SW480 (cell line): ENCODE results near the gene COL4A4.
"Not testable (repeated sequence)": the region's sequence is repeated elsewhere in the genome, so short reads cannot be mapped to it uniquely, and the experiment has no call there.

Experiments used
- DNase-seq: peaks from one replicate; pipeline ENCODE4 v3.0.0-alpha.2; 2016; ENCODE audit warnings: low spot score

The COL4A4 gene

DNA sequence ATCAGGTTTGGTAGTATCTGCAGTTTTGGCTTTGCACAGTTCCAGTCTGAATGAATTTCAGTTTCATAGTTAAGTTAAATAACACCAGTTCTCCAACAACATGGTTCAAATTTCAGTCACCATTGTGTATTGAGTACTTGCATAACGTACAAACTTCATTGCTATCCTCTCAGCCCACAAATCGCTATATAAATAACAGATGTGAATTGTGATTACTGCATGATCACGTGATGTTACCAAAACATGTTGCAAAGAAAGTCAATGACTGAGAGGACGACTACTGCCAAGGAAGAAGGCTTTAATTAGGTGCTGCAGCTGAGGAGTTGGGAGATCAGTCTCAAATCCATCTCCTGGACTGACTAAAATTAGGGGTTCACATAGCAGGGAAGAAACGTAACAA, 48.2 kb downstream of the COL4A4 start:
- DNase-seq: no peak

- peak; percentile 52 for DNase-seq
Measured at GRCh38 chr2:227106845-227107759, 56.9 kb downstream of the COL4A4 start.

GRCh38 chr2:227103583-227103982, 60.4 kb downstream of the COL4A4 start:
- DNase-seq: no peak

DNA sequence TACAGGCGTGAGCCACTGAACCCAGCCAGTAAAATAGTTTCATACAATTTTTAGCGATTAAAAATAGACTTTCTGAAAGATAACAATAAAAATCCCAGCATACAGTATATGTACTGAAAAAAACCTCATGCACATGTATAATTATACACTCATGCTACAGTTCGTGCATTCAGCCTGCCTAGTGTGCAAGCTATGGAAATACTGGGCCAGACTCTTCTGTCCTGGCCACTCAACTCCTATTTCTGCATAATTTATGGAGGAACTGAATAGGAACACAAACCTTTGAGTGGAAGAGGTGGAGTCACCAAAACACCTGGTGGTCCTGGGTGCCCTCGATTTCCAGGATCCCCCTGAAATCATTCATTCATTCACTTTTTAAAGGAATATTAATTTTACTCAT, 64.7 kb downstream of the COL4A4 start:
- no peak for DNase-seq

- DNase-seq: no peak
Measured at GRCh38 chr2:227098162-227098515, 65.9 kb downstream of the COL4A4 start.

GRCh38 chr2:227097495-227098161, 66.4 kb downstream of the COL4A4 start:
- DNase-seq: no peak

GRCh38 chr2:227095346-227095745, 68.7 kb downstream of the COL4A4 start:
- DNase-seq: no peak

- DNase-seq: no peak
Measured at GRCh38 chr2:227082286-227082685, 81.7 kb downstream of the COL4A4 start.

DNA sequence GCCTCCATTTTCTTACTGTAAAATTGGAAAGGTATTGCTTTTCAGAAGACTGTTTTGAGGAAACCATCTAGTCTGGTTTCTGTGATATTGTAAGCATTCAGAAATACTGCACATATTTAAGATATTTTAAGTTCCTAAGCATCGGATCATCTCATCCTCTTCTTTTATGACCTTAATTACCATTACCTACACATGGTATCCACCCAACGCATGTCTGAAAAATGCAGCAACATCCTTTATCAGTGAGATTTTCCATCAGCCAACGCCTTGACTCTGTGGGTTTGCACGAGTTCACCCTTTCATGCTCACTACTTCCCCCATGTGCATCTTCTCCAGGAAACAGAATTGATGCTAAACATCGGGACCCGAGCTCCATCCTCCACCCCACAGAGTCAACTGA, 84.3 kb downstream of the COL4A4 start:
- DNase-seq: no peak

- DNase-seq: not testable (repeated sequence)
Measured at GRCh38 chr2:227065065-227065464, 98.9 kb downstream of the COL4A4 start.

DNA sequence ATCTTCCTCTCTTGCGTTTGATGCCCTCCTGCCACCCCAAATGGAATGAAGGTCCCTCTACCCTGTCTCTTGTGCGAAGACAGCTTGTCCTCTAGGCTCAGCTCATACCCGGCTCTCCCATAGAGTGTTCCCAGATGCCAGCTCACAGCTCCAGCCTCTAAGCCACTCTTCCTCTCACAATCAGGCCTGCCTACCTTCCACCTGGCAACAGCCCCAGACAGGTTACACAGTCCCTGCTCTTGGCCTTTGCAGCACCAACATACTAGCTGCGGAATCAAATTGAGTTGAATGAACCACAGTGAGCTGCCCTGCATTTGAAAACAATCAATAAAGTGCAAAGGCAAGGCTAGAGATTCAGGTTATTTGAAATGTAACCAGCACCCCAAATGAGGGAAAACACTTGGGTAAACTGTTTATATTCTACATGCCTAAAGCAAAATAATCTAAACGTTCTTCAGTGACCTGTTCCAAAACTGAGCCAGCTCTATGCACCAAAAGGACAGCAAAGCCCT, 105.1 kb downstream of the COL4A4 start:
- no peak for DNase-seq

DNA sequence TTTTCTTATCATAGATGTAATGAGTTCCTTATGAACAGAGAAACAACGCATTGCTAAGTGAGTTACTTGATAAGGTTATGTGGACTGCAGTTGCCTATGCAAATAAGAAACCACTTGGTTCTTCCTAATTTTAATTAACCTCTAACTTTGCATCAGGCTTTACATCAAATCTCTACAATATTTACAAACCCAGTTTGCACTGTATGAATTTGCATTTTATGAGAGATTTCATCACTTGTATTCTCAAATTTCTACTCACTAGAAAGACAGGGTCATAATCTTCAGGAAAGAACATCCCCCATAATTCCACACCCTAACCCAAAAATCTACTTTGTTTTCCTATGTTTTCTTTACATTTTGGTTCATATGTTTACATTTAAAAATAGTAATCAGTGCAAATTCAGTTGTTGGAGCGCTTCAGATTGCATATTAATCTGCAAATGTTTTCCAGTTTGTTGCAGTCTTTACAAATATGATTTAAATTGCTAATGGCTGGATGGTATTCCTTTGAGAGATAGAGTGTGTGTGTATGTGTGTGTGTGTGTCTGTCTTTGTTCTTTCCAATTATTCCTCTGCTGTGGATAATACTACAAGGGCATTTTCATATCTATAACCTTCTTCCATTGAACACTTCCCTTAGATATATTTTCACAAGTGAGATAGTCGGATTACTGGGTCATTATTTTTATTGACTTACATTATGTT, 106.1 kb downstream of the COL4A4 start:
- no peak for DNase-seq

GRCh38 chr2:227057060-227057459, 106.9 kb downstream of the COL4A4 start:
- no peak for DNase-seq

- DNase-seq: no peak
Measured at GRCh38 chr2:227054006-227054405, 110.0 kb downstream of the COL4A4 start.

DNA sequence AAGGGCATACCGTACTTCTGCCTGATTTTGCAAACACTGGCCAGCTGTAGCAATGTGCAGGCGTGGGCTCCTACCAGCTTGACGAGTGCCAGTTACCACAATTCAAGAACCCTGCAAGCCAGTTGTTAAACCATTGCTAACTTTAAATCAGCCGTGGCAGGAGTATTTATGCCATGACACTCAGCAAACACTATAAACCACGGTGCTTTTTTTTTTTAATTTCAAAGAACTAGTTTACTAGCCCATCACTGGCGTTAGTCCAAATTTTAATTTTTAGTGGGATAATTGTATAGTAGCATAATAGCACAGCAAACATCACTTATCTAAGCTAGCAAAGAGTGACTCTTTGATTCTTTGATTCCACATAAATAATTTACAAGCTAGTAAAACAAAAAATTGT, 111.1 kb downstream of the COL4A4 start:
- no peak for DNase-seq

DNA sequence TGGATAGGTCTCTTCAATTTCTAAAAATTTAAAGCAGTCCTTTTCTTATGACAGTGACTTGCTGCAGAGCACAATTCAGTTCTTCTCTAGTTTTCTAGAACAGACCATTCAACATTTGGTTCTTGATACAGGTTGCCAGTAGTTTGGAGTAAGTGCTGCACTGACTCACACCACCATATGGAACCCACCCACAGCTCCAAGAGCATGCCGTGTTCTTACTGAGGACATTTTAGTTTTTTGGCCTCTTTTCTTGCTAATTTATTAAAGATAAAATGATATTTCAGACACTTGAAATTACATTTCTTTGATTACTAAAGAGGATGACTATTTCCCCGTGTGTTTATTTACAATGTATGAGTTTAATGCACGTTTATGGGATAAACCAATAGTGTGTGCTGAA, 120.0 kb downstream of the COL4A4 start:
- no peak for DNase-seq

DNA sequence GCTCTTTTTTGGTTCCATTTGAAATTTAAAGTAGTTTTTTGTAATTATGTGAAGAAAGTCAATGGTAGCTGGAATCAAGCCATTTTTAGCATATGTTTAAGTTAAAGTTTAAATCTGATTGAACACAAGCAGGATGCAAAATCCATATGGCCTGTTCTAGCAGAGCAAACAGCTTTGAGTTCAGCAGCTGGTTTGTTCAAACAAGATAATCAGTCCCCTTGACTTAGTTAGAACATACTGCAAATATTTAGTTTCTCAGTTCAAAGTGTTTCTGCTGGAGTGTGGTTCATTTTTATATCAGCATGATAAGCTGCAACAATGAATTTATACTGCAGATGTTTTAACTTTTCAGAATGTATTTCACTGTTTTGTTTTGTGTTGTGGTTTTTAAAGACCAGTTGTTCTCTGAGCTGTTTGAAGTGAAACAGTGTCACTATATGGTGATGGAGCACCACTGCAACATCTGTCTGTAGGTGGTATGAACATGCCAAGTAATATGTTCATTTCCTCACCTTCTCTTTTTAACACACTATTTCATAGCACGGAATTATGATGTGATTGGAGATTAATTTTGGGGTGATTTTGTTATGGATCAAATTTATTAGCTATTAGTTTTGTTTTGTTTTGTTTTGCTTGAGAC, 125.3 kb downstream of the COL4A4 start:
- DNase-seq: no peak

GRCh38 chr2:227036527-227036926, 127.5 kb downstream of the COL4A4 start:
- no peak for DNase-seq

DNA sequence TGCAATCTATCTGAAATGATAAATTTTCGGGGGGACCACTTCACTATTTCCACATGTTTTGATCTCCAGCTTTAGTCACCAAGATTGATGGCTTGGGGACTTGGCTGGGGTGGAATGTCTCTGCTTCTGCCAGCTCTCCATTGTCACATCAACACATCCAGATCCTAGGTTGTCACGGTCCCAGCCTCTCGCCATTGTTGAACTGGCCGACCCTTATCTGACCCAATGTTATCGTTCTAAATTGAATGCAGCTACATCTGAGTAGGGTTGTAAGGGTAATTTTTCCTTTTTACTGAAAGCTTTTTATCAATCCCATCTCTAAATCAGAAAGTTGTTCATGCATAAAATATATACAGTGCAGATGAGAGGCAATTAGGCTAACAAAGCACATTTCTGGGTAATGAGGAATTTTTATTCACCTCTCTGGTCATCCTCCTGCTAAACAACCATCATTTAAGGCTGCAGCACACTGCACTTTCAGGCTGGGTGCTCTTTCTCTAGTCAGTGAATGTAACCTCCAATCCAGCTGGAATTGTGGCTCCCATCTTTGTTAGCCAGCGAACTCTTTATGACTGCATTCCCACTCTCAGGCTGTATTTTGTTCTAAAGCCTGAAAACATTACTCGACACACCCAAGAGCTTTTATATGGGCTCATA, 128.2 kb downstream of the COL4A4 start:
- no peak for DNase-seq

GRCh38 chr2:227033471-227034148, 130.4 kb downstream of the COL4A4 start:
- DNase-seq: peak; percentile 9

DNA sequence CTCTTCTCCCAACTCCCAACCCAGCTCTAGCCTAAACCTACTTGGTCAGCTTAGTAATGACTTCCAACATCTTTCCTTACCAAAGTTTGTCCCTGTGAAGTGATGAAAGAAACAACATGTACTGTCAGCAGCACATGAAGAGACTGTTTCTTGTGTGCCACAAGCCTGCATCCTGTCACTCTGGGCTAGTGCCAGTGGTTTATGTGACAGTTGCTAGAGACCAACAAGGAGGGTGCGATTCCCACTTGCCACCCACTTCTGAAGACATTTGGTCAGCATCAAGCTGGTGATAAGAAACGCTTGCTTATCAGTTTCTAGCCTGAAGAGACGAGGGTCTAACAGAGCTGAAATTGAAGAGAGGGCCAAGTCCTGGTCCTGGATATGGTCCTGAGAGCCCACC, 132.6 kb downstream of the COL4A4 start:
- DNase-seq: no peak
